IMR-90 (cell line): ENCODE measurements around the gene DHX29. TPM values are rescaled to one million over a fixed set of nuclear protein-coding genes. Genes with fewer than 3 reads are reported as not detected.

ENCODE experiments used
- ATAC-seq: fragments of 200-7000 bp; cut with Tn5 transposase; 2 replicates; pipeline ENCODE4 v1.9.1; 2020; ENCODE audit warnings: low read depth, mild to moderate bottlenecking, moderate library complexity
- BruUV-seq: library from RNA; stranded (reverse); fragments of 400-500 nt; replicated peaks from 2 replicates; lab custom pipeline; 2021; lab: Mats Ljungman, UMichigan
- CTCF ChIA-PET: fragments of 300-600 bp; formaldehyde crosslinking; extraction: SDS; loops from one replicate; lab custom pipeline; 2021; ENCODE audit warnings: antibody characterized with exemption; lab: Yijun Ruan, JAX
- POLR2A ChIA-PET: fragments of 300-600 bp; sonication (Branson Sonifier 250); formaldehyde crosslinking; loops from one replicate; lab custom pipeline; 2022; ENCODE audit warnings: antibody characterized with exemption; ENCODE audit not compliant: unreplicated experiment; lab: Charles Lee
- DNase-seq: peaks from one replicate; pipeline ENCODE4 v3.0.0; 2013
- H2AFZ ChIP-seq: replicated peaks from 2 replicates; pipeline ENCODE3; 2013; ENCODE audit warnings: low read length, mild to moderate bottlenecking; ENCODE audit not compliant: poor library complexity
- H2AK5ac ChIP-seq: 2 replicates; pipeline ENCODE4 v1.6.1; 2013; ENCODE audit warnings: low read depth, low read length, inconsistent platforms
- H2AK9ac ChIP-seq: replicated peaks from 2 replicates; pipeline ENCODE3; 2013; ENCODE audit warnings: mild to moderate bottlenecking, low read depth, low read length, moderate library complexity; ENCODE audit not compliant: poor library complexity
- H2BK120ac ChIP-seq: 2 replicates; pipeline ENCODE4 v1.6.1; 2013; ENCODE audit warnings: low read depth, low read length, inconsistent platforms
- H2BK15ac ChIP-seq: 3 replicates; pipeline ENCODE4 v1.6.1; 2013; ENCODE audit warnings: low read depth, low read length, inconsistent platforms
- H2BK20ac ChIP-seq: 2 replicates; pipeline ENCODE4 v1.6.1; 2013; ENCODE audit warnings: low read depth, mild to moderate bottlenecking, inconsistent platforms, low read length, moderate library complexity
- H2BK5ac ChIP-seq: 2 replicates; pipeline ENCODE4 v1.6.1; 2013; ENCODE audit warnings: mild to moderate bottlenecking, low read depth, low read length, inconsistent platforms; ENCODE audit not compliant: poor library complexity, severe bottlenecking
- H3K14ac ChIP-seq: replicated peaks from 2 replicates; pipeline ENCODE4 v1.6.1; 2013; ENCODE audit warnings: low read depth, low read length, inconsistent platforms
- H3K18ac ChIP-seq: 2 replicates; pipeline ENCODE4 v1.6.1; 2013; ENCODE audit warnings: low read depth, low read length, control low read depth
- H3K23ac ChIP-seq: 2 replicates; pipeline ENCODE4 v1.6.1; 2013; ENCODE audit warnings: low read depth, low read length, inconsistent platforms
- H3K27ac ChIP-seq: 2 replicates; pipeline ENCODE4 v1.5.1; 2013; ENCODE audit warnings: mild to moderate bottlenecking, control low read depth, low read length; ENCODE audit not compliant: insufficient read depth
- H3K27me3 ChIP-seq: 2 replicates; pipeline ENCODE4 v1.6.1; 2013; ENCODE audit warnings: low read length; ENCODE audit not compliant: control insufficient read depth, insufficient read depth
- H3K36me3 ChIP-seq: 2 replicates; pipeline ENCODE4 v1.6.1; 2013; ENCODE audit warnings: low read length, mixed read lengths; ENCODE audit not compliant: control insufficient read depth, insufficient read depth
- H3K4ac ChIP-seq: 2 replicates; pipeline ENCODE4 v1.6.1; 2013; ENCODE audit warnings: low read depth, low read length, inconsistent platforms
- H3K4me1 ChIP-seq: 2 replicates; pipeline ENCODE4 v1.6.1; 2013; ENCODE audit warnings: low read length, mixed read lengths; ENCODE audit not compliant: control insufficient read depth, insufficient read depth
- H3K4me2 ChIP-seq: 2 replicates; pipeline ENCODE4 v1.6.1; 2013; ENCODE audit warnings: low read depth, mild to moderate bottlenecking, control low read depth, low read length, moderate library complexity
- H3K4me3 ChIP-seq: 2 replicates; pipeline ENCODE4 v1.5.1; 2013; ENCODE audit warnings: low read depth, mild to moderate bottlenecking, control low read depth, low read length, moderate library complexity; ENCODE audit not compliant: insufficient read depth
- H3K56ac ChIP-seq: 2 replicates; pipeline ENCODE4 v1.6.1; 2013; ENCODE audit warnings: low read length, inconsistent platforms; ENCODE audit not compliant: insufficient read depth; ENCODE audit errors: extremely low read depth
- H3K79me1 ChIP-seq, 2 experiments: 2 replicates each; pipeline ENCODE4 v1.6.1; 2013; ENCODE audit warnings: low read length in 2 of 2, inconsistent platforms in 1 of 2, low read depth in 1 of 2
- H3K9ac ChIP-seq: 2 replicates; pipeline ENCODE4 v1.6.1; 2013; ENCODE audit warnings: low read depth, low read length, control low read depth
- H3K9me1 ChIP-seq: 2 replicates; pipeline ENCODE4 v1.6.1; 2013; ENCODE audit warnings: low read length, inconsistent platforms; ENCODE audit not compliant: insufficient read depth
- H3K9me3 ChIP-seq: 2 replicates; pipeline ENCODE4 v1.6.1; 2013; ENCODE audit warnings: low read length; ENCODE audit not compliant: control insufficient read depth, insufficient read depth
- H4K20me1 ChIP-seq: 2 replicates; pipeline ENCODE4 v1.6.1; 2013; ENCODE audit warnings: low read length, inconsistent platforms; ENCODE audit not compliant: insufficient read depth
- H4K5ac ChIP-seq: 2 replicates; pipeline ENCODE4 v1.6.1; 2013; ENCODE audit warnings: mild to moderate bottlenecking, low read depth, low read length, control low read depth
- H4K8ac ChIP-seq, 2 experiments: 2 replicates each; pipeline ENCODE4 v1.6.1; 2013; ENCODE audit warnings: low read depth in 2 of 2, low read length in 2 of 2, control low read depth in 1 of 2, inconsistent platforms in 1 of 2
- H4K91ac ChIP-seq: 2 replicates; pipeline ENCODE4 v1.6.1; 2013; ENCODE audit warnings: low read depth, low read length, inconsistent platforms; ENCODE audit not compliant: insufficient read depth
- BHLHE40 ChIP-seq: fragments of 150-350 bp; IDR thresholded peaks from 2 replicates; pipeline ENCODE4 v1.6.1; 2016; ENCODE audit warnings: mild to moderate bottlenecking, low read depth, low read length
- CEBPB ChIP-seq: IDR thresholded peaks from 2 replicates; pipeline ENCODE4 v1.6.1; 2012; ENCODE audit warnings: low read depth, low read length, improper control_type of control experiment
- CHD1 ChIP-seq: IDR thresholded peaks from 2 replicates; pipeline ENCODE4 v1.6.1; 2012; ENCODE audit warnings: low read depth, low read length, improper control_type of control experiment
- FOS ChIP-seq: fragments of 150-350 bp; IDR thresholded peaks from 2 replicates; pipeline ENCODE4 v1.6.1; 2016; ENCODE audit warnings: low read depth, low read length
- MAFK ChIP-seq: IDR thresholded peaks from 2 replicates; pipeline ENCODE4 v1.6.1; 2012; ENCODE audit warnings: low read depth, low read length, improper control_type of control experiment
- MAZ ChIP-seq: IDR thresholded peaks from 2 replicates; pipeline ENCODE4 v1.6.1; 2012; ENCODE audit warnings: low read depth, mild to moderate bottlenecking, low read length, improper control_type of control experiment, moderate library complexity, borderline replicate concordance
- MXI1 ChIP-seq: IDR thresholded peaks from 2 replicates; pipeline ENCODE4 v1.6.1; 2012; ENCODE audit warnings: low read depth, mild to moderate bottlenecking, low read length, moderate library complexity, borderline replicate concordance
- NFE2L2 ChIP-seq: fragments of 150-350 bp; IDR thresholded peaks from 2 replicates; pipeline ENCODE4 v1.6.1; 2016; ENCODE audit warnings: low read depth, mild to moderate bottlenecking, low read length
- POLR2A ChIP-seq: IDR thresholded peaks from 2 replicates; pipeline ENCODE4 v1.6.1; 2012; ENCODE audit warnings: mild to moderate bottlenecking, low read depth, low read length
- RAD21 ChIP-seq: IDR thresholded peaks from 2 replicates; pipeline ENCODE4 v1.6.1; 2012; ENCODE audit warnings: low read length, improper control_type of control experiment
- RCOR1 ChIP-seq: IDR thresholded peaks from 2 replicates; pipeline ENCODE4 v1.6.1; 2012; ENCODE audit warnings: mild to moderate bottlenecking, low read length, improper control_type of control experiment; ENCODE audit not compliant: insufficient replicate concordance
- RFX5 ChIP-seq: IDR thresholded peaks from 2 replicates; pipeline ENCODE4 v1.8.0; 2012; ENCODE audit warnings: low read depth, mild to moderate bottlenecking, low read length, moderate library complexity
- SMC3 ChIP-seq: fragments of 150-350 bp; IDR thresholded peaks from 2 replicates; pipeline ENCODE4 v1.6.1; 2016; ENCODE audit warnings: low read depth, mild to moderate bottlenecking, antibody characterized with exemption, low read length, moderate library complexity
- WGBS, 2 experiments: methylation state at CpG; one replicate each; pipeline versions ENCODE4 v1.1.5 to v1.1.7; 2013; ENCODE audit warnings: missing lambda C conversion rate in 2 of 2; ENCODE audit not compliant: insufficient read length in 1 of 2; ENCODE audit errors: extremely low coverage in 2 of 2; 5-methylcytosine and 5-hydroxymethylcytosine counted together
- dilution Hi-C: fragments of 300-500 bp; cut with HindIII; formaldehyde crosslinking; loops from one replicate; pipeline ENCODE4 v1.14.3; 2018; ENCODE audit warnings: low sequenced_read_pairs; ENCODE audit not compliant: unreplicated experiment
- in situ Hi-C: fragments of 300-500 bp; cut with MboI; formaldehyde crosslinking; loops from 3 replicates; pipeline ENCODE4 v1.14.3; 2019; ENCODE audit warnings: low sequenced_read_pairs, inconsistent platforms, mixed read lengths
- intact Hi-C: fragments of 100-400 bp; cut with micrococcal nuclease; formaldehyde crosslinking; loops from 2 replicates; pipeline ENCODE4 v1.10.0; 2022
- polyA plus RNA-seq, 3 experiments: library from polyadenylated mRNA; depleted of rRNA; stranded (reverse); fragments of >200 nt; gene quantifications; 2 replicates each; pipeline ENCODE4 v1.2.3, GENCODE V29; 2012; ENCODE audit warnings: low replicate concordance in 1 of 3
- total RNA-seq: library from RNA; depleted of rRNA; stranded (reverse); fragments of >200 nt; gene quantifications from 2 replicates; pipeline ENCODE4 v1.2.3, GENCODE V29; 2012
- TF ChIP-seq, protein P1 (sequence below): conservative IDR thresholded peaks from 2 replicates; pipeline ENCODE4 v1.5.1; 2012; ENCODE audit warnings: mild to moderate bottlenecking, low read depth, low read length, improper control_type of control experiment
- TF ChIP-seq, protein P2 (sequence below): fragments of 150-350 bp; IDR thresholded peaks from 2 replicates; pipeline ENCODE4 v1.6.1; 2016; ENCODE audit warnings: low read depth, mild to moderate bottlenecking, low read length, moderate library complexity, borderline replicate concordance
- TF ChIP-seq, protein P3 (sequence below): fragments of 150-350 bp; IDR thresholded peaks from 2 replicates; pipeline ENCODE4 v1.6.1; 2017; ENCODE audit warnings: mild to moderate bottlenecking, antibody characterized with exemption, low read length, low read depth

The DHX29 gene
- total and polyA plus RNA-seq, 2 of the 4 experiments (the other 2 are of a cell fraction): 9.5 to 25.6 TPM

DNA sequence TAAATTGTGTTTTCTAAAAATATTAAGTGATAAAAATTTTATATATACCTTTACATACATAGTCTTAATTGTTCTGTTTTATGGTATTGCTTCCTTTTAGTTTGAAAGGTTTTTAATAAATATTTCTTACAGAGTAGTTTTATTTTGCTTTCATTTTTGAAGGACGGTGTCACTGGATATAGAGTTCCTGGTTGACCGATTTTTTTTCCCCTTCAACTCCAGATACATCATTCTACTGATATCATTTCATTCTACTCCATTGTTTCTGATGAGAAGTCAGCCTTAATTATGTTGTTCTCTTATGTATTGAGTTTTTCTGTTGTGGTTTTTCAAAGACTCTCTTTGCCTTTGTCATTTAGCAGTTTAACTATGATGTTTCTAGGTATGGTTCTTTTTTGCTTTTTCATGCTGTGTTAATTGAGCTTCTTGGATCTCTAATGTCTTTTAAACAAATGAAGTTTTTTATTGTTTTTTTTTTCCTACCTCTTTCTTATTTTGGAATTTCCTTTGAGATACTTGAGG, 30.7 kb upstream of the DHX29 start:
- peaks cover 3% of the 10 kb centered on the region; the same call in 1 of the 2 replicates for H4K20me1 ChIP-seq
- no peak overlapping the region for H2BK20ac ChIP-seq
- dilution Hi-C loops (no loop called here), intact Hi-C loops (loop anchor here (10.0 kb wide), 1 partner anchor 577 kb away; no protein-coding TSS in a partner anchor), in situ Hi-C loops (loop anchor here (25.0 kb wide), 1 partner anchor 574 kb away; no protein-coding TSS in a partner anchor)
- no peak overlapping the region for H2BK15ac ChIP-seq
- no peak overlapping the region for H4K91ac ChIP-seq
- ChIA-PET CTCF (interaction anchor here (0.6 kb wide), 1 partner anchor 309 kb away, joined by 3 read pairs; no protein-coding TSS in a partner anchor), POLR2A (no interaction called here)
- no peak overlapping the region for H4K5ac ChIP-seq
- ATAC-seq (no peak), DNase-seq (peak; percentile 2)
- H3K4ac ChIP-seq: no peak overlapping the region
- no peaks in the 10 kb centered on the region for H3K9me1 ChIP-seq
- no peak overlapping the region for H3K4me2 ChIP-seq
- no peak overlapping the region for H3K4me3 ChIP-seq
- H3K79me1 ChIP-seq: peaks cover 13 to 33% of the 10 kb centered on the region in 2 experiments; a peak in 3 of 4 replicates
- WGBS, 2 experiments: no CpG with 5 or more reads among the region's 2 CpGs
- no peak overlapping the region for H2AK9ac ChIP-seq
- H3K56ac ChIP-seq: no peak overlapping the region
- H3K4me1 ChIP-seq: no peaks in the 10 kb centered on the region
- H2BK5ac ChIP-seq: no peak overlapping the region
- peaks cover 8% of the 10 kb centered on the region for H3K36me3 ChIP-seq
- H3K27ac ChIP-seq: no peak overlapping the region
- no peaks in the 10 kb centered on the region for H3K9me3 ChIP-seq
- H3K14ac ChIP-seq: no peak overlapping the region
- no peak for TF ChIP-seq RFX5
- TF ChIP-seq MXI1: no peak
- no peak for TF ChIP-seq CHD1
- TF ChIP-seq RAD21: no peak
- no peak for TF ChIP-seq FOS
- TF ChIP-seq, protein P1, sequence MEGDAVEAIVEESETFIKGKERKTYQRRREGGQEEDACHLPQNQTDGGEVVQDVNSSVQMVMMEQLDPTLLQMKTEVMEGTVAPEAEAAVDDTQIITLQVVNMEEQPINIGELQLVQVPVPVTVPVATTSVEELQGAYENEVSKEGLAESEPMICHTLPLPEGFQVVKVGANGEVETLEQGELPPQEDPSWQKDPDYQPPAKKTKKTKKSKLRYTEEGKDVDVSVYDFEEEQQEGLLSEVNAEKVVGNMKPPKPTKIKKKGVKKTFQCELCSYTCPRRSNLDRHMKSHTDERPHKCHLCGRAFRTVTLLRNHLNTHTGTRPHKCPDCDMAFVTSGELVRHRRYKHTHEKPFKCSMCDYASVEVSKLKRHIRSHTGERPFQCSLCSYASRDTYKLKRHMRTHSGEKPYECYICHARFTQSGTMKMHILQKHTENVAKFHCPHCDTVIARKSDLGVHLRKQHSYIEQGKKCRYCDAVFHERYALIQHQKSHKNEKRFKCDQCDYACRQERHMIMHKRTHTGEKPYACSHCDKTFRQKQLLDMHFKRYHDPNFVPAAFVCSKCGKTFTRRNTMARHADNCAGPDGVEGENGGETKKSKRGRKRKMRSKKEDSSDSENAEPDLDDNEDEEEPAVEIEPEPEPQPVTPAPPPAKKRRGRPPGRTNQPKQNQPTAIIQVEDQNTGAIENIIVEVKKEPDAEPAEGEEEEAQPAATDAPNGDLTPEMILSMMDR: no peak
- TF ChIP-seq MAZ: no peak
- TF ChIP-seq CEBPB: no peak
- no peak for TF ChIP-seq RCOR1
- TF ChIP-seq, protein P2, sequence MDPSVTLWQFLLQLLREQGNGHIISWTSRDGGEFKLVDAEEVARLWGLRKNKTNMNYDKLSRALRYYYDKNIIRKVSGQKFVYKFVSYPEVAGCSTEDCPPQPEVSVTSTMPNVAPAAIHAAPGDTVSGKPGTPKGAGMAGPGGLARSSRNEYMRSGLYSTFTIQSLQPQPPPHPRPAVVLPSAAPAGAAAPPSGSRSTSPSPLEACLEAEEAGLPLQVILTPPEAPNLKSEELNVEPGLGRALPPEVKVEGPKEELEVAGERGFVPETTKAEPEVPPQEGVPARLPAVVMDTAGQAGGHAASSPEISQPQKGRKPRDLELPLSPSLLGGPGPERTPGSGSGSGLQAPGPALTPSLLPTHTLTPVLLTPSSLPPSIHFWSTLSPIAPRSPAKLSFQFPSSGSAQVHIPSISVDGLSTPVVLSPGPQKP: no peak
- TF ChIP-seq BHLHE40: no peak
- TF ChIP-seq NFE2L2: no peak
- no peak for TF ChIP-seq POLR2A
- TF ChIP-seq SMC3: no peak
- TF ChIP-seq, protein P3, sequence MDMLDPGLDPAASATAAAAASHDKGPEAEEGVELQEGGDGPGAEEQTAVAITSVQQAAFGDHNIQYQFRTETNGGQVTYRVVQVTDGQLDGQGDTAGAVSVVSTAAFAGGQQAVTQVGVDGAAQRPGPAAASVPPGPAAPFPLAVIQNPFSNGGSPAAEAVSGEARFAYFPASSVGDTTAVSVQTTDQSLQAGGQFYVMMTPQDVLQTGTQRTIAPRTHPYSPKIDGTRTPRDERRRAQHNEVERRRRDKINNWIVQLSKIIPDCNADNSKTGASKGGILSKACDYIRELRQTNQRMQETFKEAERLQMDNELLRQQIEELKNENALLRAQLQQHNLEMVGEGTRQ: no peak
- TF ChIP-seq MAFK: no peak
- no peak overlapping the region for H2BK120ac ChIP-seq
- no peak overlapping the region for H3K18ac ChIP-seq
- no peak overlapping the region for H2AK5ac ChIP-seq
- H2AFZ ChIP-seq: no peak overlapping the region
- H4K8ac ChIP-seq: no peak overlapping the region
- H3K27me3 ChIP-seq: no peaks in the 10 kb centered on the region
- BruUV-seq: no TSS peak
- no peak overlapping the region for H3K9ac ChIP-seq
- no peak overlapping the region; the same call in 1 of the 2 replicates for H3K23ac ChIP-seq
